ENCODE data around the gene SOX6.

SOX6 gene

DNA sequence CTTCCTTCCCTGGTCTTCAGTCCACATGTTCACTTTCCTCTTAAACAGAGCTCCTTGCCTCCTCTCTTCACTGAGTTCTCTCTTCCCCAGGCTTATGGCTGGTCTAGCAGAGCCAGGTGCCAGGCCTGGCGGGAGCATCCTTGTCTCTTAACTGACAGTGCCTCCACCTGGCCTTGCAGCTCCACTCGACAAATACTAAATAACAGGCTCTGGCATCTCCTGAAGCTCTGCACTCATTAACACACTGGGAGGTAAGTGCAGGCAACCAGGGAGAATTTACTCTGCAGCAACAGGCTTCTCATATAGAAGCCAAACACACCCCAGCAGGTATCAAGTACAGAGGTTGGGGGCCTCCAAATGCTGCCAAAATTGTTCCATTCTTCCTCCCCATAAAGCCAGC, 438.1 kb downstream of the SOX6 start:
- H3K4me3 ChIP-seq (ENCODE audit: low read length): no peak overlapping the region
- TF ChIP-seq, protein P1, sequence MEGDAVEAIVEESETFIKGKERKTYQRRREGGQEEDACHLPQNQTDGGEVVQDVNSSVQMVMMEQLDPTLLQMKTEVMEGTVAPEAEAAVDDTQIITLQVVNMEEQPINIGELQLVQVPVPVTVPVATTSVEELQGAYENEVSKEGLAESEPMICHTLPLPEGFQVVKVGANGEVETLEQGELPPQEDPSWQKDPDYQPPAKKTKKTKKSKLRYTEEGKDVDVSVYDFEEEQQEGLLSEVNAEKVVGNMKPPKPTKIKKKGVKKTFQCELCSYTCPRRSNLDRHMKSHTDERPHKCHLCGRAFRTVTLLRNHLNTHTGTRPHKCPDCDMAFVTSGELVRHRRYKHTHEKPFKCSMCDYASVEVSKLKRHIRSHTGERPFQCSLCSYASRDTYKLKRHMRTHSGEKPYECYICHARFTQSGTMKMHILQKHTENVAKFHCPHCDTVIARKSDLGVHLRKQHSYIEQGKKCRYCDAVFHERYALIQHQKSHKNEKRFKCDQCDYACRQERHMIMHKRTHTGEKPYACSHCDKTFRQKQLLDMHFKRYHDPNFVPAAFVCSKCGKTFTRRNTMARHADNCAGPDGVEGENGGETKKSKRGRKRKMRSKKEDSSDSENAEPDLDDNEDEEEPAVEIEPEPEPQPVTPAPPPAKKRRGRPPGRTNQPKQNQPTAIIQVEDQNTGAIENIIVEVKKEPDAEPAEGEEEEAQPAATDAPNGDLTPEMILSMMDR (conservative IDR thresholded peaks at IDR 0.05; ENCODE audit: low read length): no peak
- no peak for DNase-seq (ENCODE audit: low read depth)
